Osteocyte (in vitro differentiated cells): ENCODE measurements around the gene HGFAC. TPM values are rescaled to one million over a fixed set of nuclear protein-coding genes. Genes with fewer than 3 reads are reported as not detected.
A peak's percentile ranks its signal among the peaks of the same experiment; 100 is the strongest.

ENCODE experiments used
- DNase-seq: peaks from one replicate; pipeline ENCODE4 v3.0.0; 2021; ENCODE audit warnings: mixed read lengths; ENCODE audit not compliant: unreplicated experiment; ENCODE audit errors: extremely low spot score
- H3K27ac Mint-ChIP-seq: one replicate; pipeline ENCODE4 v1.8.0; 2021; ENCODE audit warnings: mild to moderate bottlenecking, mixed read lengths; ENCODE audit not compliant: unreplicated experiment
- H3K27me3 Mint-ChIP-seq: one replicate; pipeline ENCODE4 v1.8.0; 2021; ENCODE audit warnings: mixed read lengths; ENCODE audit not compliant: unreplicated experiment
- H3K36me3 Mint-ChIP-seq: one replicate; pipeline ENCODE4 v1.8.0; 2021; ENCODE audit warnings: mixed read lengths; ENCODE audit not compliant: unreplicated experiment
- H3K4me1 Mint-ChIP-seq: one replicate; pipeline ENCODE4 v1.8.0; 2021; ENCODE audit warnings: mixed read lengths; ENCODE audit not compliant: unreplicated experiment
- H3K4me3 Mint-ChIP-seq: one replicate; pipeline ENCODE4 v1.8.0; 2021; ENCODE audit warnings: mild to moderate bottlenecking, moderate library complexity, mixed read lengths; ENCODE audit not compliant: unreplicated experiment
- H3K9me3 Mint-ChIP-seq: one replicate; pipeline ENCODE4 v1.8.0; 2021; ENCODE audit warnings: mixed read lengths; ENCODE audit not compliant: unreplicated experiment
- total RNA-seq: library from RNA; stranded (reverse); gene quantifications from 2 replicates; pipeline ENCODE4 v1.2.1, GENCODE V29; 2021
- TF ChIP-seq, protein P1 (sequence below): fragments of 200-600 bp; sonication (generic); IDR thresholded peaks from 2 replicates; pipeline ENCODE4 v1.5.0; 2021; ENCODE audit warnings: antibody characterized with exemption, mild to moderate bottlenecking, moderate library complexity

Gene HGFAC
- total RNA-seq, 1 donor from 2014 or later, result 0.54 TPM

DNA sequence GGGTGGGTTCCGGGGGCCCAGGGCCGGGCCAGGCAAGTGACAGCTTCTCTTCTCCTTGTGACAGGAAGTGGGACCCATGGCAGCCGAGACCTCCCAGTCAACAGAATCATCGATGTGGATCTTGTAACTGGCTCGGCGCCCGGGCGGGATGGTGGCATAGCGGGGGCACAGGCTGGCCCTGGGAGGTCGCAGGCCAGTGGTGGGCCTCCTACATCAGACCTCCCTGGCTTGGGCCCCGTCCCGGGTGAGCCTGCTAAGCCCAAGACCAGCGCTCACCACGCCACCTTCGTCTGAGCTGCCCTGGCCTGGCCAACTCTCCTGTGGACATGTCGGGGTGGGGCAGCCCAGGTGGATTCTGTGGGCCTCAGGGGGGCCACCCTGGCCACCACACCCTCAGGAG lies 2.4 kb upstream of the HGFAC start:
- H3K27me3 Mint-ChIP-seq, result no peaks in the 10 kb centered on the region
- TF ChIP-seq, protein P1, sequence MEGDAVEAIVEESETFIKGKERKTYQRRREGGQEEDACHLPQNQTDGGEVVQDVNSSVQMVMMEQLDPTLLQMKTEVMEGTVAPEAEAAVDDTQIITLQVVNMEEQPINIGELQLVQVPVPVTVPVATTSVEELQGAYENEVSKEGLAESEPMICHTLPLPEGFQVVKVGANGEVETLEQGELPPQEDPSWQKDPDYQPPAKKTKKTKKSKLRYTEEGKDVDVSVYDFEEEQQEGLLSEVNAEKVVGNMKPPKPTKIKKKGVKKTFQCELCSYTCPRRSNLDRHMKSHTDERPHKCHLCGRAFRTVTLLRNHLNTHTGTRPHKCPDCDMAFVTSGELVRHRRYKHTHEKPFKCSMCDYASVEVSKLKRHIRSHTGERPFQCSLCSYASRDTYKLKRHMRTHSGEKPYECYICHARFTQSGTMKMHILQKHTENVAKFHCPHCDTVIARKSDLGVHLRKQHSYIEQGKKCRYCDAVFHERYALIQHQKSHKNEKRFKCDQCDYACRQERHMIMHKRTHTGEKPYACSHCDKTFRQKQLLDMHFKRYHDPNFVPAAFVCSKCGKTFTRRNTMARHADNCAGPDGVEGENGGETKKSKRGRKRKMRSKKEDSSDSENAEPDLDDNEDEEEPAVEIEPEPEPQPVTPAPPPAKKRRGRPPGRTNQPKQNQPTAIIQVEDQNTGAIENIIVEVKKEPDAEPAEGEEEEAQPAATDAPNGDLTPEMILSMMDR, result no peak
- H3K36me3 Mint-ChIP-seq, result no peaks in the 10 kb centered on the region
- no peaks in the 10 kb centered on the region for H3K9me3 Mint-ChIP-seq
- DNase-seq, result no peak
- H3K27ac Mint-ChIP-seq, result no peak overlapping the region
- H3K4me3 Mint-ChIP-seq, result no peak overlapping the region
- peaks cover 9% of the 10 kb centered on the region for H3K4me1 Mint-ChIP-seq

DNA sequence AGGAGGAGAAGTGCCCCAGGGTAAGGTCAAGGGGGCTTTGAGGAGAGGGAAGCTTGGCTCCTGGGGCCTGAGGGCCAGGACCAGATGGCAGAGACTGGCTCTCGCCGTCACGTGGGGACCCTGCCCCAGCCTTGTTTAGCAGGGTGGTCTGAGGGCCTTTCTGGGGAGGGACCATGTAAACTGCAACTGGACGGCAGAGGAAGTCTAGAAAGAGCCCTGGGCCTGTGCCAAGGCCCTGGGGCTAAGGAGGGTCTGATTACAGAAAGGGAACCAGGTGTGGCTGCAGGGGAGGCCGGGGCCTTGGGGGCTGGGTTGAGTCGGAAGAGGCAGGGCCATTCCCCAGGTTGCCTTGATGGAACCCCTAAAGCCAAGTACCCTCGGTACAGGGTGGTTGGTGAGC lies 1.8 kb upstream of the HGFAC start:
- no peak for DNase-seq
- no peaks in the 10 kb centered on the region for H3K9me3 Mint-ChIP-seq
- no peaks in the 10 kb centered on the region for H3K27me3 Mint-ChIP-seq
- H3K4me3 Mint-ChIP-seq, result no peak overlapping the region
- peaks cover 9% of the 10 kb centered on the region for H3K4me1 Mint-ChIP-seq
- TF ChIP-seq, protein P1, result no peak
- no peaks in the 10 kb centered on the region for H3K36me3 Mint-ChIP-seq
- H3K27ac Mint-ChIP-seq, result no peak overlapping the region

DNA sequence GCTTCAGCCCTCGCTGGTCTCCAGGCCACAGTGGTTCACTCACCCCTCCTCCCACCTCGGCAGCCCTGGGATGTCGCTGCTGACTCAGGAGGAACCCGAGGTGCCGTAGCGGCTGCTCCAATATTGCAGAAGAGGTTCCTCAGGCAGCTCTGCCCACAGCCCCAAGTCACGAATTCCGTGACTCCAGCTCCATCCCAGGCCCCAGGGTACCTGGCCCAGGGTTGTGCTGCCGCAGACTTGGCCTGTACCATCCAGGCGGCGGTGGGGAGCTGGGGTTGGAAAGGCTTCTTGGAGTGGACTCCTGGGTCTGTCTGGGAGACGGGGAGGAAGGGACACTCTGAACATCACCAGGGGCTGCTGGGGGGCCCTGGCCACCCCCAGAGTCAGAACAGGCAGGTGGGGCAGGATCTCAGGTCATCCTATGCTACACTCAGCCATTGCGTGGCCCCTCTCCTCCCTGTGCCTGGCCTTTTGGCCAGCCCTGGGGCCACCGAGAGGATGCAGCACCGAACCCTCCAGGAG lies 728 bp upstream of the HGFAC start:
- Mint-ChIP-seq H3K9me3 (no peaks in the 10 kb centered on the region), H3K27me3 (no peaks in the 10 kb centered on the region), H3K4me1 (peaks cover 9% of the 10 kb centered on the region), H3K36me3 (no peaks in the 10 kb centered on the region), H3K27ac (no peak overlapping the region), H3K4me3 (no peak overlapping the region)
- TF ChIP-seq, protein P1, result no peak
- no peak for DNase-seq

DNA sequence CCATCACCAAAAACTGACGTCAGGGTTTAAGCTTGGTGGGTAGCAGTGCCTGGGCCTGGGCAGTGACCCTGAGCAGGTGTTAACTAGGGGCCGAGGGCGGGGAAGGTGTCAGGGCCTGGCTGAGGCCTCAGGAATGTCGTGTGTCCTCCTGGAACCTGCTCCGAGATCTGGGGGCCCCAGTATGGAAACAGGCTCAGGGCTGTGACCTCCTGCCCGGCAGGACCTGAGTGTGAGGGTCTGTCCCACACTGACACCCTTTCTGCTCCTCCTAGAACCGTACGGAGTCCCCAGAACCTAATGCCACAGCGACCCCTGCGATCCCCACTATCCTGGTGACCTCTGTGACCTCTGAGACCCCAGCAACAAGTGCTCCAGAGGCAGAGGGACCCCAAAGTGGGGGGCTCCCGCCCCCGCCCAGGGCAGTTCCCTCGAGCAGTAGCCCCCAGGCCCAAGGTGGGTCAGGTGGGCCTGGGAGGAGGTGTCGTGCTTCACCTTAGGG lies 741 bp downstream of the HGFAC start:
- Mint-ChIP-seq H3K27ac (no peak overlapping the region), H3K36me3 (no peaks in the 10 kb centered on the region), H3K4me1 (peaks cover 4% of the 10 kb centered on the region), H3K27me3 (no peaks in the 10 kb centered on the region), H3K4me3 (no peak overlapping the region), H3K9me3 (no peaks in the 10 kb centered on the region)
- DNase-seq, result no peak
- TF ChIP-seq, protein P1, result no peak

DNA sequence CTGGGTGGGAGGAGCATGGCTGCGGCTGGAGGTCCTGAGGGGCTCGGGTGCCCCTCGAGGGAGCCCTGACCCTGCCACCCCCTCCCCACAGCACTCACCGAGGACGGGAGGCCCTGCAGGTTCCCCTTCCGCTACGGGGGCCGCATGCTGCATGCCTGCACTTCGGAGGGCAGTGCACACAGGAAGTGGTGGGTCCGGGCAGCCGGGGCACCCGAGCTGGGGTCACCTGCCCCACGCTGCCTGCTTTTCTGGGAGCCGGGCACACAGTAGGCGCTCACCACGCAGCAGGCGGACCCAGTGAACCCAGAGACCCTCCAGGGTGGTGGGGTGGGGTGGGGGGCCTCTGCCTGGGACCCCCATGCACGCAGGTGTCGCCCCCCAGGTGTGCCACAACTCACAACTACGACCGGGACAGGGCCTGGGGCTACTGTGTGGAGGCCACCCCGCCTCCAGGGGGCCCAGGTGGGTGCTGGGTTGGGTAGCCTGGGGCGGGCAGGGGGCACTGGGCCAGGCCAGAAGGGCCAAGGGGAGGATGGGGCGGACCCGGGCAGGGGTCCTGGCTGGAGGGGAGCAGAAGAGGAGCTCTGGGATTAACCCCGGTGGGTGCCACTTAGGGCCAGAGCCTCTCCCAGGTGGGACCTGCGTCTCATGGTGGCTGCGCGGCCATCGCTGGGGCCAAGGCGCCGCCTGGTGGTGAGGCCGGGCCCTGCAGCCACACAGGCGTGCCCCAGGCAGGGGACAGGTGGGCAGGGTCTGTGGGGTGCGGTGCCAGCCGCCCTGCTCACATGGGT lies 1.4 kb downstream of the HGFAC start:
- peaks cover 4% of the 10 kb centered on the region for H3K4me1 Mint-ChIP-seq
- TF ChIP-seq, protein P1, result peak; percentile 99
- H3K27ac Mint-ChIP-seq, result no peak overlapping the region
- no peak overlapping the region for H3K4me3 Mint-ChIP-seq
- H3K36me3 Mint-ChIP-seq, result no peaks in the 10 kb centered on the region
- no peaks in the 10 kb centered on the region for H3K27me3 Mint-ChIP-seq
- DNase-seq, result no peak
- no peaks in the 10 kb centered on the region for H3K9me3 Mint-ChIP-seq
